Endothelial cell of umbilical vein (primary cell): ENCODE measurements around the gene PPIL6. TPM values are rescaled to one million over a fixed set of nuclear protein-coding genes. Genes with fewer than 3 reads are reported as not detected.

Experiments
- BruUV-seq: library from RNA; stranded (reverse); fragments of 400-500 nt; replicated peaks from 2 replicates; lab custom pipeline; 2021; lab: Mats Ljungman, UMichigan
- CTCF ChIA-PET: fragments of 300-600, 350-600 bp; sonication (Branson Sonifier 250); formaldehyde crosslinking; loops from one replicate; lab custom pipeline; 2021; ENCODE audit warnings: antibody characterized with exemption, inconsistent platforms; lab: Charles Lee
- POLR2A ChIA-PET: fragments of 300-600, 350-600 bp; sonication (Branson Sonifier 250); formaldehyde crosslinking; loops from one replicate; lab custom pipeline; 2021; ENCODE audit warnings: antibody characterized with exemption, inconsistent platforms; lab: Charles Lee
- DNase-seq: peaks from one replicate; pipeline ENCODE4 v3.0.0-alpha.2; 2011; ENCODE audit warnings: low read depth, low spot score
- FAIRE-seq: peaks from 2 replicates; lab custom pipeline; 2011; peaks lifted over from hg19 to GRCh38; lab: Jason Lieb, UNC
- H2AFZ ChIP-seq: 2 replicates; pipeline ENCODE4 v1.6.0; 2012; ENCODE audit warnings: low read depth, low read length, control low read depth, inconsistent platforms
- H3K27ac ChIP-seq: 2 replicates; pipeline ENCODE4 v1.5.1; 2011; ENCODE audit warnings: low read depth, mild to moderate bottlenecking, control low read depth, low read length, moderate library complexity; ENCODE audit not compliant: insufficient read depth
- H3K27me3 ChIP-seq, 2 experiments: 2 replicates each; pipeline versions ENCODE4 v1.6.0 to v1.6.1; 2011; ENCODE audit warnings: low read length in 2 of 2, mixed read lengths in 1 of 2; ENCODE audit not compliant: control insufficient read depth in 2 of 2, insufficient read depth in 2 of 2
- H3K36me3 ChIP-seq, 2 experiments: 2 replicates in 1 of 2; 3 replicates in 1 of 2; pipeline ENCODE4 v1.5.1; 2011; ENCODE audit warnings: low read length in 2 of 2, mild to moderate bottlenecking in 1 of 2, moderate library complexity in 1 of 2; ENCODE audit not compliant: control insufficient read depth in 2 of 2, insufficient read depth in 2 of 2; ENCODE audit errors: extremely low read depth in 1 of 2
- H3K4me1 ChIP-seq: 3 replicates; pipeline ENCODE4 v1.5.1; 2011; ENCODE audit warnings: mild to moderate bottlenecking, low read length; ENCODE audit not compliant: control insufficient read depth, insufficient read depth; ENCODE audit errors: extremely low read depth
- H3K4me2 ChIP-seq: 2 replicates; pipeline ENCODE4 v1.6.1; 2011; ENCODE audit warnings: low read length, control low read depth, mixed read lengths; ENCODE audit not compliant: insufficient read depth
- H3K4me3 ChIP-seq, 3 experiments: fragments of 200-600 bp in 1 of 3; sonication (generic), shearing (Covaris generic) in 1 of 3; replicated peaks in 1 of 3; 2 replicates each; pipeline ENCODE4 v1.5.1; 2011 to 2016; ENCODE audit warnings: control low read depth in 3 of 3, low read length in 3 of 3, mild to moderate bottlenecking in 2 of 3, inconsistent platforms in 1 of 3, low read depth in 1 of 3, moderate library complexity in 1 of 3; ENCODE audit not compliant: insufficient read depth in 1 of 3
- H3K79me2 ChIP-seq: 2 replicates; pipeline ENCODE4 v1.6.0; 2012; ENCODE audit warnings: low read length, inconsistent platforms; ENCODE audit not compliant: control insufficient read depth, insufficient read depth
- H3K9ac ChIP-seq: replicated peaks from 2 replicates; pipeline ENCODE3; 2011; ENCODE audit warnings: low read length, control low read depth; ENCODE audit not compliant: insufficient read depth; ENCODE audit errors: extremely low read depth
- H3K9me1 ChIP-seq: replicated peaks from 3 replicates; pipeline ENCODE4 v1.6.0; 2011; ENCODE audit warnings: mild to moderate bottlenecking, low read length; ENCODE audit not compliant: control insufficient read depth, insufficient read depth; ENCODE audit errors: extremely low read depth
- H3K9me3 ChIP-seq: replicated peaks from 2 replicates; pipeline ENCODE4 v1.5.1; 2012; ENCODE audit warnings: low read length, inconsistent platforms; ENCODE audit not compliant: control insufficient read depth, insufficient read depth
- H4K20me1 ChIP-seq: replicated peaks from 2 replicates; pipeline ENCODE3; 2011; ENCODE audit warnings: mild to moderate bottlenecking, low read length; ENCODE audit not compliant: control insufficient read depth, insufficient read depth; ENCODE audit errors: extremely low read depth
- CTCF ChIP-seq, 2 donors: IDR thresholded peaks; 1 replicate in 1 of 2; 2 replicates in 1 of 2; pipeline ENCODE4 v1.5.1; 2011; ENCODE audit warnings: low read length in 2 of 2, mild to moderate bottlenecking in 2 of 2, moderate library complexity in 2 of 2, control low read depth in 1 of 2, inconsistent platforms in 1 of 2, low read depth in 1 of 2; ENCODE audit not compliant: insufficient read depth in 1 of 2; ENCODE audit errors: extremely low read depth in 1 of 2
- FOS ChIP-seq: IDR thresholded peaks from 2 replicates; pipeline ENCODE4 v1.6.1; 2011; ENCODE audit warnings: mild to moderate bottlenecking, low read length, moderate library complexity, borderline replicate concordance; ENCODE audit not compliant: insufficient read depth
- JUN ChIP-seq: IDR thresholded peaks from 2 replicates; pipeline ENCODE4 v1.6.1; 2011; ENCODE audit warnings: borderline replicate concordance, low read depth; ENCODE audit not compliant: insufficient read length, insufficient read depth
- MAX ChIP-seq: IDR thresholded peaks from 2 replicates; pipeline ENCODE4 v1.6.1; 2011; ENCODE audit not compliant: insufficient read depth, insufficient read length
- MYC ChIP-seq: IDR thresholded peaks from one replicate; pipeline ENCODE4 v1.6.1; 2011; ENCODE audit warnings: mild to moderate bottlenecking, low read depth, low read length
- POLR2AphosphoS5 ChIP-seq: IDR thresholded peaks from 2 replicates; pipeline ENCODE4 v1.6.1; 2012; ENCODE audit warnings: low read depth, mild to moderate bottlenecking, control low read depth, low read length, moderate library complexity; ENCODE audit not compliant: insufficient read depth
- dilution Hi-C: fragments of 300-500 bp; cut with MboI; formaldehyde crosslinking; loops from one replicate; pipeline ENCODE4 v1.15.0; 2019; ENCODE audit warnings: low sequenced_read_pairs; ENCODE audit not compliant: extremely low pct_ligation_motif_present
- intact Hi-C: fragments of 100-400 bp; cut with micrococcal nuclease; formaldehyde crosslinking; loops from one replicate; pipeline ENCODE4 v1.10.0; 2022
- polyA plus RNA-seq, 4 experiments: library from polyadenylated mRNA; depleted of rRNA in 3 of 4; stranded (reverse) in 3 of 4; unstranded in 1 of 4; fragments of >200 nt; gene quantifications; 2 replicates each; pipeline versions ENCODE4 v1.2.1 to v1.2.3, GENCODE V29; 2011 to 2012; ENCODE audit warnings: missing spikeins in 1 of 4
- total RNA-seq: library from RNA; stranded (reverse); gene quantifications from 2 replicates; pipeline ENCODE4 v1.2.3, GENCODE V29; 2021

The PPIL6 gene
- total and polyA plus RNA-seq, 2 donors (not counting 3 experiments of a cell fraction or from before 2014, with no cell fraction given): 0.11 to 0.33 TPM

- no peak overlapping the region for H3K4me2 ChIP-seq
- no peak overlapping the region for H2AFZ ChIP-seq
- intact Hi-C loops (no loop called here), dilution Hi-C loops (no loop called here)
- no TSS peak for BruUV-seq
- H3K4me3 ChIP-seq: no peak overlapping the region
- TF ChIP-seq MAX (no peak), POLR2AphosphoS5 (no peak), MYC (no peak), FOS (no peak), CTCF (IDR thresholded peaks at IDR 0.05; ENCODE audit: extremely low read depth in 1 of 2, insufficient read depth in 1 of 2, low read depth in 1 of 2, low read length in 2 of 2) (no peak), JUN (no peak)
- H3K9ac ChIP-seq: no peak overlapping the region
- no peak overlapping the region for H3K27ac ChIP-seq
- H3K4me1 ChIP-seq: no peaks in the 10 kb centered on the region
- POLR2A ChIA-PET: no interaction called here
- no peaks in the 10 kb centered on the region for H4K20me1 ChIP-seq
- no peaks in the 10 kb centered on the region for H3K9me3 ChIP-seq
- CTCF ChIA-PET: no interaction called here
- H3K36me3 ChIP-seq: peaks cover 0 to 9% of the 10 kb centered on the region in 2 experiments
- no peaks in the 10 kb centered on the region for H3K9me1 ChIP-seq
- H3K79me2 ChIP-seq: no peaks in the 10 kb centered on the region
- H3K27me3 ChIP-seq: no peaks in the 10 kb centered on the region
- FAIRE-seq (no peak), DNase-seq (no peak)
Measured at GRCh38 chr6:109448615-109449014, 8.2 kb upstream of the PPIL6 start.
